ENCODE data around the gene CHD5. TPM values are rescaled to one million over a fixed set of nuclear protein-coding genes. Genes with fewer than 3 reads are reported as not detected.
A peak's percentile ranks its signal among the peaks of the same experiment; 100 is the strongest.

CHD5 gene
- total and polyA plus RNA-seq, 2 experiments from 2014 or later, result 0.11 to 0.24 TPM

- peak; percentile 47 for TF ChIP-seq CTCF (IDR thresholded peaks at IDR 0.05; ENCODE audit: low read depth, low read length)
- DNase-seq (ENCODE audit: low read depth in 1 of 2, low spot score in 1 of 2), result peak; percentile 32 to 54
Observed at GRCh38 chr1:6108937-6109614, 71.0 kb downstream of the CHD5 start.

GRCh38 chr1:6108476-6108875, 71.6 kb downstream of the CHD5 start:
- DNase-seq (ENCODE audit: low read depth in 1 of 2, low spot score in 1 of 2), result no peak
- Histone ChIP-seq H3K27ac (no peak overlapping the region), H3K4me3 (no peak overlapping the region), H3K27me3 (peaks cover 5% of the 10 kb centered on the region), H3K4me1 (ENCODE audit: low read depth) (no peaks in the 10 kb centered on the region), H3K9me3 (ENCODE audit: low read depth) (no peaks in the 10 kb centered on the region), H3K36me3 (no peaks in the 10 kb centered on the region)
- no peak for TF ChIP-seq CTCF (IDR thresholded peaks at IDR 0.05; ENCODE audit: low read depth, low read length)

More at GRCh38 chr1:6108937-6109614, 71.0 kb downstream of the CHD5 start:
- Histone ChIP-seq H3K4me1 (ENCODE audit: low read depth) (no peaks in the 10 kb centered on the region), H3K27ac (no peak overlapping the region), H3K4me3 (no peak overlapping the region), H3K36me3 (no peaks in the 10 kb centered on the region), H3K27me3 (peaks cover 5% of the 10 kb centered on the region), H3K9me3 (ENCODE audit: low read depth) (no peaks in the 10 kb centered on the region)

GRCh38 chr1:6107409-6108356, 72.4 kb downstream of the CHD5 start:
- Histone ChIP-seq H3K4me3 (no peak overlapping the region), H3K27ac (no peak overlapping the region), H3K4me1 (ENCODE audit: low read depth) (no peaks in the 10 kb centered on the region), H3K27me3 (peaks cover 5% of the 10 kb centered on the region), H3K36me3 (no peaks in the 10 kb centered on the region), H3K9me3 (ENCODE audit: low read depth) (no peaks in the 10 kb centered on the region)
- DNase-seq (ENCODE audit: low read depth in 1 of 2, low spot score in 1 of 2), result no peak
- no peak for TF ChIP-seq CTCF (IDR thresholded peaks at IDR 0.05; ENCODE audit: low read depth, low read length)

GRCh38 chr1:6106977-6107376, 73.1 kb downstream of the CHD5 start:
- Histone ChIP-seq H3K27ac (no peak overlapping the region), H3K4me1 (ENCODE audit: low read depth) (no peaks in the 10 kb centered on the region), H3K4me3 (no peak overlapping the region), H3K27me3 (peaks cover 5% of the 10 kb centered on the region), H3K36me3 (no peaks in the 10 kb centered on the region), H3K9me3 (ENCODE audit: low read depth) (no peaks in the 10 kb centered on the region)
- TF ChIP-seq CTCF (IDR thresholded peaks at IDR 0.05; ENCODE audit: low read depth, low read length), result no peak
- no peak for DNase-seq (ENCODE audit: low read depth in 1 of 2, low spot score in 1 of 2)

- H3K36me3 ChIP-seq, result no peaks in the 10 kb centered on the region
- no peak overlapping the region for H3K4me3 ChIP-seq
- H3K27me3 ChIP-seq, result no peaks in the 10 kb centered on the region
- no peak overlapping the region for H3K27ac ChIP-seq
- H3K9me3 ChIP-seq (ENCODE audit: low read depth), result no peaks in the 10 kb centered on the region
- no peak for TF ChIP-seq CTCF (IDR thresholded peaks at IDR 0.05; ENCODE audit: low read depth, low read length)
- H3K4me1 ChIP-seq (ENCODE audit: low read depth), result no peaks in the 10 kb centered on the region
- no peak for DNase-seq (ENCODE audit: low read depth in 1 of 2, low spot score in 1 of 2)
Observed at GRCh38 chr1:6106321-6106731, 73.8 kb downstream of the CHD5 start.

All from cardiac muscle cell (in vitro differentiated cells and primary cell).